Thyroid gland (tissue), 4 donors: ENCODE measurements around the gene BTBD2.

Experiments
- CTCF ChIP-seq, 6 experiments: fragments of 200-600 bp in 3 of 6; fragments of 450-650 bp in 3 of 6; sonication (generic) in 3 of 6; IDR thresholded peaks; one replicate each; pipeline ENCODE4 v1.5.1; 2016 to 2019; ENCODE audit warnings: antibody characterized with exemption in 6 of 6, mild to moderate bottlenecking in 2 of 6, inconsistent platforms in 1 of 6, moderate library complexity in 1 of 6
- POLR2A ChIP-seq, 2 donors: fragments of 450-650 bp; IDR thresholded peaks; one replicate each; pipeline ENCODE4 v1.6.1; 2017; ENCODE audit warnings: antibody characterized with exemption in 2 of 2, mild to moderate bottlenecking in 2 of 2, moderate library complexity in 1 of 2

- TF ChIP-seq CTCF (IDR thresholded peaks at IDR 0.05) (no peak), POLR2A (IDR thresholded peaks at IDR 0.05) (no peak)
These were observed 34.3 kb downstream of the BTBD2 start for GRCh38 chr19:1981253-1981652.
